ENCODE results near the gene TAS2R20. TPM values are rescaled to one million over a fixed set of nuclear protein-coding genes. Genes with fewer than 3 reads are reported as not detected.

TAS2R20 gene
- total and polyA plus RNA-seq, 2 of the 13 experiments (the other 11 are each of a cell fraction or from before 2014, with no cell fraction given): 0.54 to 2.9 TPM

GRCh38 chr12:11015775-11016430 is 17.8 kb upstream of the TAS2R20 start (continued):
- TF ChIP-seq THRA (CRISPR knock-in tag; IDR thresholded peaks at IDR 0.05; ENCODE audit: borderline replicate concordance) (peak; percentile 60; the same call in 1 of the 2 replicates), GABPA (IDR thresholded peaks at IDR 0.05; ENCODE audit: low read depth, low read length) (no peak), GABPA (CRISPR knock-in tag; IDR thresholded peaks at IDR 0.05; ENCODE audit: low read depth) (peak; percentile 34; the same call in 1 of the 2 replicates), ZNF207 (IDR thresholded peaks at IDR 0.05; ENCODE audit: borderline replicate concordance) (no peak), EED (CRISPR knock-in tag; IDR thresholded peaks at IDR 0.05) (no peak), TFDP2 (CRISPR knock-in tag; IDR thresholded peaks at IDR 0.05) (peak; percentile 25; the same call in 1 of the 2 replicates), ZNF556 (CRISPR knock-in tag; IDR thresholded peaks at IDR 0.05; ENCODE audit: borderline replicate concordance) (peak; percentile 83), ZNF331 (CRISPR knock-in tag; IDR thresholded peaks at IDR 0.05) (peak; percentile 74; the same call in 1 of the 2 replicates), TFDP1 (CRISPR knock-in tag; IDR thresholded peaks at IDR 0.05; ENCODE audit: borderline replicate concordance) (peak; percentile 27; the same call in 1 of the 2 replicates), ZFP90 (CRISPR knock-in tag; IDR thresholded peaks at IDR 0.05; ENCODE audit: borderline replicate concordance) (no peak), RBAK (CRISPR knock-in tag; IDR thresholded peaks at IDR 0.05) (no peak), PHB2 (IDR thresholded peaks at IDR 0.05; ENCODE audit: partially characterized antibody) (no peak), XBP1 (CRISPR knock-in tag; IDR thresholded peaks at IDR 0.05) (no peak), ZNF460 (CRISPR knock-in tag; IDR thresholded peaks at IDR 0.05; ENCODE audit: borderline replicate concordance) (no peak), ZNF788 (CRISPR knock-in tag; IDR thresholded peaks at IDR 0.05; ENCODE audit: borderline replicate concordance) (no peak; the same call in 1 of the 2 replicates), ZNF609 (CRISPR knock-in tag; IDR thresholded peaks at IDR 0.05; ENCODE audit: borderline replicate concordance) (peak; percentile 78; the same call in 1 of the 2 replicates), CREM (IDR thresholded peaks at IDR 0.05) (peak; percentile 71), CREM (CRISPR knock-in tag; IDR thresholded peaks at IDR 0.05) (no peak), FOSL2 (CRISPR knock-in tag; IDR thresholded peaks at IDR 0.05) (no peak)

All from HepG2 (cell line).